Neural cell (in vitro differentiated cells): ENCODE results near the gene EGFL8. TPM values are rescaled to one million over a fixed set of nuclear protein-coding genes. Genes with fewer than 3 reads are reported as not detected.

ENCODE experiments used
- H2AFZ ChIP-seq: fragments of 200-600, 300-800 bp; sonication (generic), shearing (Covaris generic); 2 replicates; pipeline ENCODE4 v1.6.0; 2014; ENCODE audit warnings: low read depth, mild to moderate bottlenecking, antibody characterized with exemption, low read length, moderate library complexity
- H3F3A ChIP-seq: fragments of 200-600 bp; shearing (Covaris generic); 2 replicates; pipeline ENCODE4 v1.6.1; 2016; ENCODE audit warnings: mild to moderate bottlenecking, moderate library complexity, mixed read lengths, antibody characterized with exemption, low read length; ENCODE audit not compliant: insufficient read depth, poor library complexity, severe bottlenecking
- H3K27ac ChIP-seq: fragments of 200-600, 300-800 bp; sonication (generic), shearing (Covaris generic); 2 replicates; pipeline ENCODE4 v1.5.1; 2014; ENCODE audit warnings: mild to moderate bottlenecking, low read length, moderate library complexity
- H3K27me3 ChIP-seq: fragments of 300-800, 200-600 bp; sonication (generic), shearing (Covaris generic); 2 replicates; pipeline ENCODE4 v1.6.0; 2014; ENCODE audit warnings: mild to moderate bottlenecking, low read depth, low read length, moderate library complexity; ENCODE audit not compliant: insufficient read depth
- H3K36me3 ChIP-seq: fragments of 300-800, 200-600 bp; sonication (generic), shearing (Covaris generic); 2 replicates; pipeline ENCODE4 v1.5.1; 2014; ENCODE audit warnings: mild to moderate bottlenecking, antibody characterized with exemption, low read length, moderate library complexity; ENCODE audit not compliant: insufficient read depth
- H3K4me2 ChIP-seq: fragments of 300-800, 200-600 bp; sonication (generic), shearing (Covaris generic); 2 replicates; pipeline ENCODE4 v1.6.0; 2014; ENCODE audit warnings: mild to moderate bottlenecking, low read length
- H3K4me3 ChIP-seq: fragments of 300-800, 200-600 bp; sonication (generic), shearing (Covaris generic); 2 replicates; pipeline ENCODE4 v1.5.1; 2014; ENCODE audit warnings: mild to moderate bottlenecking, low read length, moderate library complexity
- H3K79me2 ChIP-seq: fragments of 200-600 bp; shearing (Covaris generic); replicated peaks from 2 replicates; pipeline ENCODE4 v1.6.0; 2014; ENCODE audit warnings: mild to moderate bottlenecking, low read length, moderate library complexity; ENCODE audit not compliant: insufficient read depth
- H3K9ac ChIP-seq: fragments of 300-800, 200-600 bp; sonication (generic), shearing (Covaris generic); 2 replicates; pipeline ENCODE4 v1.6.1; 2016; ENCODE audit warnings: mild to moderate bottlenecking, low read length, mixed read lengths
- H3K9me2 ChIP-seq: fragments of 200-600 bp; shearing (Covaris generic); 2 replicates; pipeline ENCODE4 v1.6.1; 2016; ENCODE audit warnings: mild to moderate bottlenecking, low read length, mixed read lengths; ENCODE audit not compliant: insufficient read depth
- H3K9me3 ChIP-seq: fragments of 200-600, 300-800 bp; sonication (generic), shearing (Covaris generic); 2 replicates; pipeline ENCODE4 v1.6.1; 2016; ENCODE audit warnings: mild to moderate bottlenecking, mixed run types, low read length, moderate library complexity, mixed read lengths
- H4K20me1 ChIP-seq: fragments of 200-600 bp; shearing (Covaris generic); 2 replicates; pipeline ENCODE4 v1.6.1; 2016; ENCODE audit warnings: mild to moderate bottlenecking, mixed run types; ENCODE audit not compliant: insufficient read depth
- CTCF ChIP-seq: fragments of 450-650 bp; IDR thresholded peaks from 2 replicates; pipeline ENCODE4 v1.5.1; 2014; ENCODE audit warnings: antibody characterized with exemption, mild to moderate bottlenecking, moderate library complexity; ENCODE audit not compliant: poor library complexity, severe bottlenecking
- EP300 ChIP-seq: fragments of 450-650 bp; conservative IDR thresholded peaks from 2 replicates; pipeline ENCODE4 v1.6.1; 2014; ENCODE audit warnings: antibody characterized with exemption, mild to moderate bottlenecking, moderate library complexity; ENCODE audit not compliant: poor library complexity, severe bottlenecking
- EZH2 ChIP-seq: fragments of 200-600, 300-800 bp; shearing (Covaris generic), sonication (generic); IDR thresholded peaks from 2 replicates; pipeline ENCODE4 v1.6.1; 2014; ENCODE audit warnings: antibody characterized with exemption, low read length, borderline replicate concordance, mild to moderate bottlenecking; ENCODE audit not compliant: insufficient read depth, poor library complexity, severe bottlenecking
- MXI1 ChIP-seq: fragments of 450-650 bp; conservative IDR thresholded peaks from 2 replicates; pipeline ENCODE4 v1.6.1; 2014; ENCODE audit warnings: antibody characterized with exemption, mild to moderate bottlenecking; ENCODE audit not compliant: poor library complexity, severe bottlenecking
- POLR2AphosphoS5 ChIP-seq: IDR thresholded peaks from 2 replicates; pipeline ENCODE4 v1.6.1; 2012
- RAD21 ChIP-seq: fragments of 450-650 bp; conservative IDR thresholded peaks from 2 replicates; pipeline ENCODE4 v1.6.1; 2014; ENCODE audit warnings: antibody characterized with exemption, mild to moderate bottlenecking, moderate library complexity
- REST ChIP-seq: IDR thresholded peaks from 2 replicates; pipeline ENCODE4 v1.6.1; 2012; ENCODE audit warnings: borderline replicate concordance
- SMC3 ChIP-seq: fragments of 450-650 bp; conservative IDR thresholded peaks from 2 replicates; pipeline ENCODE4 v1.6.1; 2014; ENCODE audit warnings: antibody characterized with exemption, mild to moderate bottlenecking, moderate library complexity; ENCODE audit not compliant: poor library complexity
- TAF1 ChIP-seq: IDR thresholded peaks from 2 replicates; pipeline ENCODE4 v1.6.1; 2012; ENCODE audit warnings: low read depth
- polyA plus RNA-seq: library from polyadenylated mRNA; depleted of rRNA; stranded (reverse); fragments of >200 nt; gene quantifications from 2 replicates; pipeline ENCODE4 v1.2.3, GENCODE V29; 2014

Gene EGFL8
- polyA plus RNA-seq, 1 donor from 2014 or later: 22.4 TPM

- Histone ChIP-seq H3K27me3 (no peaks in the 10 kb centered on the region), H3K79me2 (no peaks in the 10 kb centered on the region), H3K27ac (no peak overlapping the region), H3F3A (peaks cover 5% of the 10 kb centered on the region), H3K4me2 (no peak overlapping the region), H3K36me3 (no peaks in the 10 kb centered on the region), H3K9me3 (no peaks in the 10 kb centered on the region), H3K9me2 (no peaks in the 10 kb centered on the region), H3K4me3 (no peak overlapping the region), H4K20me1 (no peaks in the 10 kb centered on the region), H3K9ac (no peak overlapping the region), H2AFZ (no peak overlapping the region)
- TF ChIP-seq RAD21: no peak
- TF ChIP-seq SMC3: no peak
- no peak for TF ChIP-seq EP300
- TF ChIP-seq REST: no peak
- TF ChIP-seq EZH2: no peak
- TF ChIP-seq TAF1: no peak
- no peak for TF ChIP-seq MXI1
- no peak for TF ChIP-seq CTCF
- no peak for TF ChIP-seq POLR2AphosphoS5
Measured at GRCh38 chr6:32198345-32198696, 33.9 kb downstream of the EGFL8 start.

DNA sequence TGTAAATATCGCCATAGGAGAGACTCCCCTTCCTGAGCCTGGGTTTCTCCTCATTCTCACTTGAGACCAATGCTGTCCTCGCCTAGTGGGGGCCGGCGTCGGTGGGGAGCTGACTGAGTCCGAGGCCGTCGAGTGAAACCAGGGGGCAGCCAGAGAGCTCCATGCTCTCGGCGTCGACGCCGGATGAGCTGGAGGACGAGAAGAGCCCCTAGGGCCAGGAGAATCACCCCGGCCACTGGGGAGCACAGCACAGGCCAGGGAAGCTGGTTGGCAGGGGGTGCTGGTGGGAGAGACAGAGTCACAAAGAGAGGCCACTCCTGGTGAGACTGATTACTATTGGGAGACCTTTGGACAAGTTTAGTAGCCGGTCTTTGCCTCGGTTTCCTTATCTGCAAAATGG is 34.5 kb downstream of the EGFL8 start:
- Histone ChIP-seq H3K79me2 (no peaks in the 10 kb centered on the region), H3K27me3 (no peaks in the 10 kb centered on the region), H3K4me3 (no peak overlapping the region), H3F3A (peaks cover 5% of the 10 kb centered on the region), H2AFZ (no peak overlapping the region), H3K4me2 (no peak overlapping the region), H3K9me2 (no peaks in the 10 kb centered on the region), H3K36me3 (no peaks in the 10 kb centered on the region), H3K9ac (no peak overlapping the region), H3K27ac (no peak overlapping the region), H4K20me1 (no peaks in the 10 kb centered on the region), H3K9me3 (no peaks in the 10 kb centered on the region)
- TF ChIP-seq EP300 (no peak), REST (no peak), TAF1 (no peak), MXI1 (no peak), RAD21 (no peak), POLR2AphosphoS5 (no peak), EZH2 (no peak), CTCF (no peak), SMC3 (no peak)
